B cell (primary cell): ENCODE measurements around the gene PTPN23.

Experiments
- EZH2 ChIP-seq: IDR thresholded peaks from 2 replicates; pipeline ENCODE4 v1.6.1; 2012; ENCODE audit warnings: borderline replicate concordance, low read depth, mild to moderate bottlenecking, moderate library complexity, low read length; ENCODE audit not compliant: insufficient read depth, poor library complexity, severe bottlenecking
- TF ChIP-seq, protein P1 (sequence below): fragments of 200-600 bp; IDR thresholded peaks from one replicate; pipeline ENCODE4 v1.8.0; 2022; ENCODE audit warnings: antibody characterized with exemption, mild to moderate bottlenecking

DNA sequence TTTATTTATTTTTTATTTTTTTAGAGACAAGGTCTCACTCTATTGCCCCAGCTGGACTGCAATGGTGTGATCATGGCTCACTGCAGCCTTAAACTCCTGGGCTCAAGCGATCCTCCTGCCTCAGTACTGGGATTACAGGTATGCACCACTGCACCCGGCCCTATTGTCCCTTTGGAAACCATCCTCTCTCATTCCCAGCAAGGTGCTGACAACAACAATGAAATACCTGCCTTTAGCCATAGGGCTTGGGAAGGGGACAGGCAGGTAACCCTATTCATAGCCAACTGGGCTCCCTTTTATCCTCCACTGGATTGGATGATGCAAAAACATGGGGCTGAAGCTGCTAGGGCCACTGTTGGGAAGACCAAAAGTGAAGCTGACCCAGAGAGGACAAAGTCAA, 51.9 kb downstream of the PTPN23 start:
- TF ChIP-seq, protein P1, sequence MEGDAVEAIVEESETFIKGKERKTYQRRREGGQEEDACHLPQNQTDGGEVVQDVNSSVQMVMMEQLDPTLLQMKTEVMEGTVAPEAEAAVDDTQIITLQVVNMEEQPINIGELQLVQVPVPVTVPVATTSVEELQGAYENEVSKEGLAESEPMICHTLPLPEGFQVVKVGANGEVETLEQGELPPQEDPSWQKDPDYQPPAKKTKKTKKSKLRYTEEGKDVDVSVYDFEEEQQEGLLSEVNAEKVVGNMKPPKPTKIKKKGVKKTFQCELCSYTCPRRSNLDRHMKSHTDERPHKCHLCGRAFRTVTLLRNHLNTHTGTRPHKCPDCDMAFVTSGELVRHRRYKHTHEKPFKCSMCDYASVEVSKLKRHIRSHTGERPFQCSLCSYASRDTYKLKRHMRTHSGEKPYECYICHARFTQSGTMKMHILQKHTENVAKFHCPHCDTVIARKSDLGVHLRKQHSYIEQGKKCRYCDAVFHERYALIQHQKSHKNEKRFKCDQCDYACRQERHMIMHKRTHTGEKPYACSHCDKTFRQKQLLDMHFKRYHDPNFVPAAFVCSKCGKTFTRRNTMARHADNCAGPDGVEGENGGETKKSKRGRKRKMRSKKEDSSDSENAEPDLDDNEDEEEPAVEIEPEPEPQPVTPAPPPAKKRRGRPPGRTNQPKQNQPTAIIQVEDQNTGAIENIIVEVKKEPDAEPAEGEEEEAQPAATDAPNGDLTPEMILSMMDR = no peak
- TF ChIP-seq EZH2 = no peak
